GM19099 (cell line): Measurements from ENCODE around the gene INTS2.

Experiments
- POLR2A ChIP-seq: IDR thresholded peaks from 3 replicates; pipeline ENCODE4 v1.6.1; 2011; ENCODE audit warnings: low read depth; ENCODE audit not compliant: insufficient read length; ENCODE audit errors: extremely low read depth

INTS2 gene

DNA sequence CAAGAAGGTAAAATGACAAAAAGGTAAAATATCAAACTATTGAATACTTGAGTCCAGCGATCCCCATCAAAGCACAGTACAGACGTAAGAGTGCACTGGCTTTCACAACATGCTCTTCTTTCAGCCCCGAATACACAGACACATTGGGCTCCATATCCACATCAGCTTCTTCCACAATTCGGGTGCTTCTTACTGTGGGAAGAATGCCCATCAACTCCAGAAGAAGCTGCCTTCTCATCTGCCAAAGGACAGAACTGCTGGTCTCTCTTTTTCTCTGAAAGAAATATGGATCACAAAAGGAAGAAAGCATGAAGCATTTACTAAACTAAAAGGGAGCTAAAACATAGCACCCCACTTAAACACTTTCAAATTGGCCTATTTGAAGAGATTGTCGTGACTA lies 20.4 kb downstream of the INTS2 start:
- TF ChIP-seq POLR2A = no peak

DNA sequence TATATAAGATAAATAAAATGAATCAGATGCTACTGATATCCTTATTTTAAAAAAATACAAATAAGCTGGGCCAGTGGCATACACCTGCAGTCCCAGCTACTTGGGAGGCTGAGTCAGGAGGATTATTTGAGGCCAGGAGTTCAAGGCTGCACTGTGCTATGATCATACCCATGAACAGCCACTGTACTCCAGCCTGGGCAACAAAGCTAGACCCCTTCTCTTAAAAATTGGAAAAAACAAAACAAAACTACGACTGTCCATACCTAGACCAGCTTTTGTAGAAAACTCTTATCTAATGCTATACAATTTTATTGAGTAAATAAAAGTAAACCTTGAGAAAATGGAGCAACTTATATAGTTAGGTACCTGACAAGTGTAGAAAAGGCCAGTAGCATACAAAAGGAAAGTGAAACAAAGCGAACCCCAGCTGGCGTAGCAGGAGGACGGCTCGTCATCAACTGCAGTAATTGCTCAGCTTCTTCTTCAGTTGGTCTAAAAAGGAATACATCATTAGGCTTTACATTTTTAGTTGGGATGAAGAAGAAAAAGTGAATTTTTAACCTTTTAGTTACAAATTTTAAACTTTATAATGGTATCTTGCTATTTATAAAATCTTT lies 23.6 kb downstream of the INTS2 start:
- TF ChIP-seq POLR2A = no peak

DNA sequence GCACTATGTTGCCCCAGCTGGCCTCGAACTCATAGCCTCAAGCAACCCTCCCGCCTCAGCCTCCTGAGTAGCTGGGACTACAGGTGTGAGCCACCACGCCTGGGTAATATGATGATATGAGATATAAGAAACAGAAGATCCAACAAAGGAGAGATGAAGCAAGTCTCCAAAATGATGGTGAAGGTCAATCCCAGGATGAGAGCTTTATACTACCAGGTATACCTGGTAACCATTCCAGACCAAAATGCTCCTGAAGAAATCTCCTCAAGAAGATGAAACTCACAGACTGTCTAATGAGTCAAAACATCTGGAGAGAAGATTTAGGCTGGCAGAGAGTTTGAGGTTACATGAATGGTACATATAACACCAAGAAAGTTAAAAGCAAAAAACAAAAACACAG lies 24.5 kb downstream of the INTS2 start:
- TF ChIP-seq POLR2A = no peak

DNA sequence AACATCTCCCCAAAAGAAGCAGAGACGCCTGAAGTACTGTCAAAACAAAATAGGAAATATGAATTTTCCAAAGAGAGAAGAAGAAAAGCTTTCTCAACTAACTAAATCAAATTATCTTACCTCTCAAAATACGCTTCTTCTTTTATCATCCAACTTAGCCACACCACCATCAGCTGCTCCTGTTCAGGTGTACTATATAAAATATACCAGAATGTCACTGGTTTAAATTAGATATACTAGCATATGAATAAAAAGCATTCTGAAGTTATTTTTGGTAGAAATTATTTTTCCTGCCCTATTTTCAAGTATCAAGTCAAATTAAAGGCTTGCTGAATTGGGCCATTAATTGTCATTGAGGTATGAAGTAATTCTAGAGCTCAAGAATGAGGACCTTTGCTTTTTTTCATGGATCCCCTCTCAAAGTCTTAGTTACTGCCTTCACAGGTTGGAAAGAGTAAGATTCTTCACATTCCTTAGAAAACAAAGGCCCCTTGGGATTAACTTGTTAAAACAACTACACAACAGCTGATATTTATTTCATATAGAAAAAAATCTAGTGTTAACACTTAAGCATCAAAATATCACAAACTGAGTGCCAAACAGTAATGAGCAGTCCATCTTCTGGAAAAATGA lies 30.1 kb downstream of the INTS2 start:
- no peak for TF ChIP-seq POLR2A

- TF ChIP-seq POLR2A = no peak
These were observed 32.4 kb downstream of the INTS2 start for GRCh38 chr17:61895391-61895790.

DNA sequence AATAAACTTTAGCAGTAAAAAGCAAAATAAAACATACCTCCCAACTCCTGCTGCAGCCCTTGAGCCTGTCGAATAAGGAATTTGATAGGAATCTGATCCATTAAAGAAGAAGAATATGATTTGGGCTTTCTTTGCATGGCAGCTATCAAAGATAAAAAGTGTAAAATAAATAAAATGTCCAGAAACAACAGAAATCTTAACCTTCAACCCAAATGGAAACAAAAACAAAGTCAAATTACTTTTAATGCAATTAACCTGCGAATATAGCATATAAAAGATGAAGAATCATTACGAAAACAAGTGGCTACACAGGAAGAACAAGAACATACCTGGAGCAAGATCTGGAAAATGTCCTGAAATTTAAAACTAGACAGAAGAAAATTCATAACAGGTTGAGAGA lies 42.9 kb downstream of the INTS2 start:
- no peak for TF ChIP-seq POLR2A

DNA sequence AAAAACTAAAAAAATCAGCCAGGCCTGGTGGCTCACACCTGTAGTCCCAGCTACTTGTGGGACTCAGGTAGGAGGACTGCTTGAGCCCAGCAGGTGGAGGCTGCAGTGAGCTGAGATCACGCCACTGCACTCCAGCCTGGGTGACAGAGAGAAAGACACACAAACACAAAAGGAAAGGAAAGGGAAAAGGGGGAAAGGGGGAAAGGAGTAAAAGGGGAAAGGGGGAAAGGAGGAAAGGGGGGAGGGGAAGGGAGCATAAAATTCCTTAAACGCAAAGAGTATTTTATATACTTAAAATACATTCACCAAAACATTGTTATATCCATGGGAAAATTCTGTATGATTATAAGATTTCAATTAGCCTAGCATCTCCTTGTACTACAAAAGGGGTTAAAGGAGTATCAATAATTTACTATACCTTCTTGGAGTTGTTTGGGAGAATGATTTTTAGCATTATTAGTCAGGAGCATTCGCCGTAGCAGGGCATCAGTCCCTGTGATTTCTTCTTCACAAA lies 47.1 kb downstream of the INTS2 start:
- no peak for TF ChIP-seq POLR2A

DNA sequence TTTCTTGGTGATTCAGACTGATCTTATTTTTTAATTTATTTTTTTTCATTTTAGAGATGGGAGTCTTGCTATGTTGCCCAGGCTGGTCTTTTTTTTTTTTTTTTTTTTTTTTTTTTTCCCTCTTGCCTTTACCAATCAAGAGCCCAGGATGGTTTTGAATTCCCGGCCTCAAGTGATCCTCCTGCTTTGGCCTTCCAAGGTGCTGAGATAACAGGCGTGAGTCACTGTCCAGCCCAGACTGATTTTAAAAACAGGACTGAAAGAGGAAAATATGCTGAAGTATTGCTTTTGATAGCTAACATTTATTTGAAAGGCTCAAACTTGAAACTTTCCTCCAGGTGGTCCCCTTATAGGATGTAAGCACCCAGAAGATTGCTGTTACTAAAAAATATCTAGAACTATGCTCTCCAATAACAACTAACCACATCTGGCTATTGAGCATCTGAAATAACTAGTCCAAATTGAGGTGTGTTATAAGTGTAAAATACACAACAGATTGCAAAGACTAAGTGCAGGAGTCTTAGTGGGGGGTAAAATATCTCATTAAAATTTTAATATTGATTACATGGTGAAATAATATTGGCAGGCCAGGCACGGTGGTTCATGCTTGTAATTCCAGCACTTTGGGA lies 48.7 kb downstream of the INTS2 start:
- no peak for TF ChIP-seq POLR2A

DNA sequence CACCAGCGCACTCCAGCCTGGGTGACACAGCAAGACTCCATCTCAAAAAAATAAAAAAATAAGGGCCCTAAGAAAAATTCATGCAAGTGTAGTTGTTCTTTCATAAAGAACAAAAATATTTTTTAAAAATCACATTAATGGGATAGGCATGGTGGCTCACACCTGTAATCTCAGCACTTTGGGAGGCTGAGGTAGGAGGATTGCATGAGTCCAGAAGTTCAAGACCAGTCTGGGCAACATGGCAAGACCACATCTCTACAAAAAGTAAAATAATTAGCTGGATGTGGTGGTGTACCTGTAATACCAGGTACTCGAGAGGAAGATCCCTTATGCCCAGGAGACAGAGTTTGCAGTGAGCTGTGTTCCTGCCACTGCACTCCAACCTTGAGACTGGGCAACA lies 49.3 kb downstream of the INTS2 start:
- no peak for TF ChIP-seq POLR2A

DNA sequence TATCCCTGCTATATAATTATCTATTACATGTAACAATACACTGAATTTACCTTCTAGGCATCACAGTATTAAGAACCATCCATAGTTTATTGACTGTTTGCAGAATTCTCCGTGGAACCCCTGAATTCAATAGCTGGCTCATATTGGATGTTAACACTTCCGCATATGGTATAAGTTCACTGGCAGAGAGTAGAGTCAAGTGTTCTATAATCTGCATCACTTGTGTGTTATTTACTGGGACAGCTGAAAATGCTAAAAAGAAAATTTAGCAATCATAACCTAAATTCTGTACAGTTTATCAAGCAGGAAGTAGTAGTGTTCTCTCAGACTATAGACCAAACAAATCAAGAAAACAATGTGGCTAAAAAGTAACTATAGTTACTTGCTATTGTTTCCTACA lies 49.9 kb downstream of the INTS2 start:
- no peak for TF ChIP-seq POLR2A

- no peak for TF ChIP-seq POLR2A
These were observed 52.0 kb downstream of the INTS2 start for GRCh38 chr17:61875804-61876203.

DNA sequence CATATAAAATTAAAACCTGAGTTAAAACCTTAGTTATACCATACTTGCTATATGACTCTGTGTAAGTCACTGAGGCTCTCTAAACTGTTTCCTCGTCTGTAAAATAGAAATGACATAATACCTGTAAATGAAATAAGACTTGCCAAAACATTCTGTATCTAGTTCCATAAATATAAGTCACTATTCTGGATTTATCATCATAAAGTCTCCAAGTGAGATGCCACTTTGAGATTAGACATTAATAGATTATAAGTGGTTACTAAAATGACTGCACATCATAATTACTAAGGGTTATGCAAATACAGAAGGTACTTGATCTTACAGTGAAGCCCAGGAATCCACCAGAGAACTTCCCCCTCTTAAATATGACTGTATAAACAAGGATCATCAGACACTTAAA lies 52.5 kb downstream of the INTS2 start:
- no peak for TF ChIP-seq POLR2A

- TF ChIP-seq POLR2A = no peak
These were observed 53.7 kb downstream of the INTS2 start for GRCh38 chr17:61874075-61874474.

GRCh38 chr17:61872099-61872498 lies 55.7 kb downstream of the INTS2 start:
- no peak for TF ChIP-seq POLR2A

GRCh38 chr17:61869138-61869537 lies 58.6 kb downstream of the INTS2 start:
- no peak for TF ChIP-seq POLR2A

GRCh38 chr17:61868074-61868473 lies 59.7 kb downstream of the INTS2 start:
- no peak for TF ChIP-seq POLR2A
